ENCODE results near the gene TM9SF2.
A peak's percentile ranks its signal among the peaks of the same experiment; 100 is the strongest.

TM9SF2 gene

GRCh38 chr13:99582511-99582910, 81.2 kb downstream of the TM9SF2 start:
- no peak for DNase-seq

GRCh38 chr13:99585609-99586008, 84.3 kb downstream of the TM9SF2 start:
- DNase-seq, result no peak

GRCh38 chr13:99587021-99587420, 85.7 kb downstream of the TM9SF2 start:
- DNase-seq, result no peak

GRCh38 chr13:99587893-99588606, 86.8 kb downstream of the TM9SF2 start:
- no peak for DNase-seq

GRCh38 chr13:99589575-99589974, 88.3 kb downstream of the TM9SF2 start:
- no peak for DNase-seq

GRCh38 chr13:99590519-99591011, 89.3 kb downstream of the TM9SF2 start:
- DNase-seq, result no peak

GRCh38 chr13:99596180-99596579, 94.9 kb downstream of the TM9SF2 start:
- no peak for DNase-seq

GRCh38 chr13:99600318-99600717, 99.0 kb downstream of the TM9SF2 start:
- no peak for DNase-seq

- DNase-seq, result no peak
These were observed 100.3 kb downstream of the TM9SF2 start for GRCh38 chr13:99601535-99601934.

GRCh38 chr13:99604636-99605035, 103.4 kb downstream of the TM9SF2 start:
- DNase-seq, result no peak

- no peak for DNase-seq
These were observed 104.4 kb downstream of the TM9SF2 start for GRCh38 chr13:99605420-99606323.

- DNase-seq, result peak; percentile 63
These were observed 105.2 kb downstream of the TM9SF2 start, which contains the start of gene CLYBL for GRCh38 chr13:99606324-99607066. Gene CLYBL (plus strand): TSS chr13:99606690.

GRCh38 chr13:99608345-99608744, 107.1 kb downstream of the TM9SF2 start:
- no peak for DNase-seq

GRCh38 chr13:99610702-99611289, 109.5 kb downstream of the TM9SF2 start:
- DNase-seq, result no peak
